K562 (cell line): Measurements from ENCODE around the gene UNC45A. TPM values are rescaled to one million over a fixed set of nuclear protein-coding genes. Genes with fewer than 3 reads are reported as not detected.

Experiments used
- ATF7 ChIP-seq: fragments of 450-650 bp; IDR thresholded peaks from 2 replicates; pipeline ENCODE4 v1.7.1; 2014; ENCODE audit warnings: mild to moderate bottlenecking, moderate library complexity
- EP300 ChIP-seq: IDR thresholded peaks from 2 replicates; pipeline ENCODE4 v1.6.1; 2012; ENCODE audit warnings: low read length, improper control_type of control experiment
- FOS ChIP-seq: IDR thresholded peaks from 3 replicates; pipeline ENCODE4 v1.6.1; 2011; ENCODE audit not compliant: insufficient read length; ENCODE audit errors: extremely low read depth
- HDGF ChIP-seq: fragments of 450-650 bp; IDR thresholded peaks from 2 replicates; pipeline ENCODE4 v1.6.1; 2016
- KLF1 ChIP-seq: fragments of 450-650 bp; IDR thresholded peaks from 2 replicates; pipeline ENCODE4 v1.6.1; 2016; ENCODE audit warnings: missing genetic modification characterization, missing compliant biosample characterization
- NCOA4 ChIP-seq: fragments of 450-650 bp; IDR thresholded peaks from 2 replicates; pipeline ENCODE4 v1.6.1; 2018; ENCODE audit warnings: mild to moderate bottlenecking; ENCODE audit not compliant: partially characterized antibody
- ZEB2 ChIP-seq: fragments of 450-650 bp; IDR thresholded peaks from 2 replicates; pipeline ENCODE4 v1.6.1; 2016
- ZFP30 ChIP-seq: fragments of 250-450 bp; sonication (Bioruptor Pico); IDR thresholded peaks from 2 replicates; pipeline ENCODE4 v1.8.0; 2022; ENCODE audit warnings: moderate library complexity, mild to moderate bottlenecking, inconsistent platforms, borderline replicate concordance
- ZNF445 ChIP-seq: fragments of 250-450 bp; sonication (Bioruptor Pico); IDR thresholded peaks from 2 replicates; pipeline ENCODE4 v1.4.0; 2020; ENCODE audit warnings: low read depth, mild to moderate bottlenecking, moderate library complexity
- ZNF695 ChIP-seq: fragments of 450-650 bp; formaldehyde crosslinking; IDR thresholded peaks from 2 replicates; pipeline ENCODE4 v1.4.0; 2020; ENCODE audit warnings: mild to moderate bottlenecking, moderate library complexity
- polyA plus RNA-seq, 8 experiments: library from polyadenylated mRNA; depleted of rRNA in 4 of 8; stranded (reverse) in 5 of 8; unstranded in 3 of 8; fragments of >200 nt; fragmentation: Nextera tagmentation in 2 of 8; fragmentation: Illumina TruSeq in 1 of 8; extraction: Ambion mirVana in 2 of 8; extraction: Trizol in 1 of 8; gene quantifications; 2 replicates each; pipeline versions ENCODE4 v1.2.1 to v1.2.3, GENCODE V29; 2011 to 2014; ENCODE audit warnings: inconsistent platforms in 1 of 8, missing spikeins in 1 of 8
- total RNA-seq, 7 experiments: library from RNA; depleted of rRNA in 6 of 7; stranded (reverse); fragments of >200 nt in 6 of 7; fragmentation: Illumina TruSeq in 2 of 7; extraction: Trizol in 2 of 7; gene quantifications; 2 replicates each; pipeline versions ENCODE4 v1.2.1 to v1.2.3, GENCODE V29; 2011 to 2021; ENCODE audit warnings: low replicate concordance in 1 of 7
- TF ChIP-seq, protein P1 (sequence below): fragments of 450-650 bp; formaldehyde crosslinking; IDR thresholded peaks from 2 replicates; pipeline ENCODE4 v1.4.0; 2020; ENCODE audit warnings: mild to moderate bottlenecking, moderate library complexity
- TF ChIP-seq, protein P2 (sequence below): sonication (generic); formaldehyde crosslinking; IDR thresholded peaks from 2 replicates; pipeline ENCODE4 v1.9.0; 2022; ENCODE audit warnings: mild to moderate bottlenecking, missing genetic modification reagents
- TF ChIP-seq, protein P3 (sequence below), 2 experiments: fragments of 450-650 bp; formaldehyde crosslinking in 1 of 2; IDR thresholded peaks; 2 replicates each; pipeline versions ENCODE4 v1.4.0 to v1.6.1; 2014 to 2020; ENCODE audit warnings: mild to moderate bottlenecking in 2 of 2, borderline replicate concordance in 1 of 2, low read depth in 1 of 2

UNC45A gene
- total and polyA plus RNA-seq, 9 of the 15 experiments (the other 6 are each of a cell fraction or from before 2014, with no cell fraction given): 22.4 to 79.3 (median 43.7) TPM

DNA sequence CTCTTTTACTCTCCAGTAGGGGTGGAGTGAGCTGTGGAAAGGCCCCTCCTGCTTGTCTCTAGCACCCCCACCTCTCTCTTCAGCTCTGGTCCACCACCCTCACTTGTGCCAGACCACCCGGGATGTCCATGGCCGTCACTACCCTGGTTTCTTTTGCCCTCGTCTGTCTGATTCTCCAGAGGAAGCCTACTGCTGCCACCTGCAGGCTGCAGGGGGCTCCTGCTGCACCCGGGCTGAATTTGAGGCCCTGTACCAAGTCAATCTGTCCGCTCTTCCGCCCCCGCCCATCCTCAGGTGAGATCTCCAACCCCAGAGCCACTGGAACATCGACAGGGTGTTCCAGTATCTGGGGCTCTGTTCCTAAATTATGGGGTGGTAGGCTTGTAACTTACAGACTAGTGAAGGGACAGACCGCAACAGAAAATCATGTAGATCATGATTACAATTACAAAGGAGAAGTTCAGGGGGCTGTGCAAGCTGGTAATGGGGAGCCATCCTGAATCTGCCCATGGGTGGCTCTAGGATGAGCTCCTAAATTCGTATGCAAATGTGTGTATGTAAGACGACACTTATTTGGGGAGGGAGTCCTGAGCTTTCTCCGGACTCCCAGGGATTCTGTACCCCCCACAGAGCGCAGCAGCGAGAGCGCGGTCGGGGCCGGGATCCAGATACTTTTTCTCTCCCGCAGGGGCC, 683 bp upstream of the UNC45A start (continued):
- TF ChIP-seq, protein P1, sequence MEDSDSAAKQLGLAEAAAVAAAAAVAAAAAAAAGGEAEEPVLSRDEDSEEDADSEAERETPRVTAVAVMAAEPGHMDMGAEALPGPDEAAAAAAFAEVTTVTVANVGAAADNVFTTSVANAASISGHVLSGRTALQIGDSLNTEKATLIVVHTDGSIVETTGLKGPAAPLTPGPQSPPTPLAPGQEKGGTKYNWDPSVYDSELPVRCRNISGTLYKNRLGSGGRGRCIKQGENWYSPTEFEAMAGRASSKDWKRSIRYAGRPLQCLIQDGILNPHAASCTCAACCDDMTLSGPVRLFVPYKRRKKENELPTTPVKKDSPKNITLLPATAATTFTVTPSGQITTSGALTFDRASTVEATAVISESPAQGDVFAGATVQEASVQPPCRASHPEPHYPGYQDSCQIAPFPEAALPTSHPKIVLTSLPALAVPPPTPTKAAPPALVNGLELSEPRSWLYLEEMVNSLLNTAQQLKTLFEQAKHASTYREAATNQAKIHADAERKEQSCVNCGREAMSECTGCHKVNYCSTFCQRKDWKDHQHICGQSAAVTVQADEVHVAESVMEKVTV (CRISPR knock-in tag): peak; percentile 52
- TF ChIP-seq EP300: no peak
- TF ChIP-seq, protein P2, sequence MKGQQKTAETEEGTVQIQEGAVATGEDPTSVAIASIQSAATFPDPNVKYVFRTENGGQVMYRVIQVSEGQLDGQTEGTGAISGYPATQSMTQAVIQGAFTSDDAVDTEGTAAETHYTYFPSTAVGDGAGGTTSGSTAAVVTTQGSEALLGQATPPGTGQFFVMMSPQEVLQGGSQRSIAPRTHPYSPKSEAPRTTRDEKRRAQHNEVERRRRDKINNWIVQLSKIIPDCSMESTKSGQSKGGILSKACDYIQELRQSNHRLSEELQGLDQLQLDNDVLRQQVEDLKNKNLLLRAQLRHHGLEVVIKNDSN (CRISPR knock-in tag): 0 out of 2 replicates have a peak, but pooled peaks have one; percentile 7
- TF ChIP-seq ZEB2: peak; percentile 62; the same call in 1 of the 2 replicates
- no peak for TF ChIP-seq KLF1 (tag)
- no peak for TF ChIP-seq NCOA4
- no peak for TF ChIP-seq FOS
- no peak for TF ChIP-seq ZNF445 (CRISPR knock-in tag)
- no peak for TF ChIP-seq HDGF
- no peak for TF ChIP-seq ZNF695
- no peak for TF ChIP-seq ZFP30 (CRISPR knock-in tag)
- 0 out of 2 replicates have a peak, but pooled peaks have one; percentile 26 for TF ChIP-seq ATF7
- TF ChIP-seq, protein P3, sequence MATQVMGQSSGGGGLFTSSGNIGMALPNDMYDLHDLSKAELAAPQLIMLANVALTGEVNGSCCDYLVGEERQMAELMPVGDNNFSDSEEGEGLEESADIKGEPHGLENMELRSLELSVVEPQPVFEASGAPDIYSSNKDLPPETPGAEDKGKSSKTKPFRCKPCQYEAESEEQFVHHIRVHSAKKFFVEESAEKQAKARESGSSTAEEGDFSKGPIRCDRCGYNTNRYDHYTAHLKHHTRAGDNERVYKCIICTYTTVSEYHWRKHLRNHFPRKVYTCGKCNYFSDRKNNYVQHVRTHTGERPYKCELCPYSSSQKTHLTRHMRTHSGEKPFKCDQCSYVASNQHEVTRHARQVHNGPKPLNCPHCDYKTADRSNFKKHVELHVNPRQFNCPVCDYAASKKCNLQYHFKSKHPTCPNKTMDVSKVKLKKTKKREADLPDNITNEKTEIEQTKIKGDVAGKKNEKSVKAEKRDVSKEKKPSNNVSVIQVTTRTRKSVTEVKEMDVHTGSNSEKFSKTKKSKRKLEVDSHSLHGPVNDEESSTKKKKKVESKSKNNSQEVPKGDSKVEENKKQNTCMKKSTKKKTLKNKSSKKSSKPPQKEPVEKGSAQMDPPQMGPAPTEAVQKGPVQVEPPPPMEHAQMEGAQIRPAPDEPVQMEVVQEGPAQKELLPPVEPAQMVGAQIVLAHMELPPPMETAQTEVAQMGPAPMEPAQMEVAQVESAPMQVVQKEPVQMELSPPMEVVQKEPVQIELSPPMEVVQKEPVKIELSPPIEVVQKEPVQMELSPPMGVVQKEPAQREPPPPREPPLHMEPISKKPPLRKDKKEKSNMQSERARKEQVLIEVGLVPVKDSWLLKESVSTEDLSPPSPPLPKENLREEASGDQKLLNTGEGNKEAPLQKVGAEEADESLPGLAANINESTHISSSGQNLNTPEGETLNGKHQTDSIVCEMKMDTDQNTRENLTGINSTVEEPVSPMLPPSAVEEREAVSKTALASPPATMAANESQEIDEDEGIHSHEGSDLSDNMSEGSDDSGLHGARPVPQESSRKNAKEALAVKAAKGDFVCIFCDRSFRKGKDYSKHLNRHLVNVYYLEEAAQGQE (IDR thresholded peaks at IDR 0.05; ENCODE audit: borderline replicate concordance): peak; percentile 64; the same call in 1 of the 2 replicates
- TF ChIP-seq, protein P3 (CRISPR knock-in tag; IDR thresholded peaks at IDR 0.05; ENCODE audit: low read depth): no peak
